Measurements from ENCODE around the gene CDH5.

Gene CDH5

GRCh38 chr16:66395806-66396555 lies 29.5 kb downstream of the CDH5 start:
- DNase-seq, result no peak

- DNase-seq, result no peak
These were observed 31.4 kb downstream of the CDH5 start for GRCh38 chr16:66397736-66398433.

GRCh38 chr16:66399031-66399430 lies 32.5 kb downstream of the CDH5 start:
- DNase-seq, result no peak

- DNase-seq, result no peak
These were observed 33.4 kb downstream of the CDH5 start for GRCh38 chr16:66399930-66400329.

- no peak for DNase-seq
These were observed 34.3 kb downstream of the CDH5 start for GRCh38 chr16:66400503-66401380.

GRCh38 chr16:66401610-66402009 lies 35.1 kb downstream of the CDH5 start:
- DNase-seq, result no peak

GRCh38 chr16:66402166-66402565 lies 35.7 kb downstream of the CDH5 start:
- no peak for DNase-seq

GRCh38 chr16:66402591-66403230 lies 36.2 kb downstream of the CDH5 start:
- DNase-seq, result no peak

- DNase-seq, result no peak
These were observed 37.1 kb downstream of the CDH5 start for GRCh38 chr16:66403531-66404145.

- no peak for DNase-seq
These were observed 38.7 kb downstream of the CDH5 start for GRCh38 chr16:66405057-66405783.

GRCh38 chr16:66406534-66407221 lies 40.2 kb downstream of the CDH5 start:
- DNase-seq, result peak; percentile 67

GRCh38 chr16:66408163-66409048 lies 41.9 kb downstream of the CDH5 start:
- no peak for DNase-seq

GRCh38 chr16:66409156-66409555 lies 42.7 kb downstream of the CDH5 start:
- no peak for DNase-seq

GRCh38 chr16:66412182-66412581 lies 45.7 kb downstream of the CDH5 start:
- DNase-seq, result no peak

- no peak for DNase-seq
These were observed 48.4 kb downstream of the CDH5 start for GRCh38 chr16:66414891-66415290.

- DNase-seq, result no peak
These were observed 49.6 kb downstream of the CDH5 start for GRCh38 chr16:66416136-66416535.

GRCh38 chr16:66416939-66417700 lies 50.6 kb downstream of the CDH5 start:
- DNase-seq, result no peak

GRCh38 chr16:66418165-66418962 lies 51.9 kb downstream of the CDH5 start:
- no peak for DNase-seq

All from NCI-H345 (cell line).